ENCODE measurements around the gene ADM. TPM values are rescaled to one million over a fixed set of nuclear protein-coding genes. Genes with fewer than 3 reads are reported as not detected.

Gene ADM
- polyA plus RNA-seq, 4 donors, result 7.4 to 14.4 (median 9.1) TPM

- no peak for DNase-seq (ENCODE audit: low read depth in 4 of 4, low spot score in 3 of 4)
Observed at GRCh38 chr11:10325277-10326011, 20.6 kb downstream of the ADM start.

GRCh38 chr11:10326012-10326964 lies 21.4 kb downstream of the ADM start:
- DNase-seq (ENCODE audit: low read depth in 4 of 4, low spot score in 3 of 4), result no peak

- DNase-seq (ENCODE audit: low read depth in 4 of 4, low spot score in 3 of 4), result no peak
Observed at GRCh38 chr11:10327254-10327653, 22.4 kb downstream of the ADM start.

- DNase-seq (ENCODE audit: low read depth in 4 of 4, low spot score in 3 of 4), result no peak
Observed at GRCh38 chr11:10328314-10329098, 23.6 kb downstream of the ADM start.

GRCh38 chr11:10329356-10329755 lies 24.5 kb downstream of the ADM start:
- no peak for DNase-seq (ENCODE audit: low read depth in 4 of 4, low spot score in 3 of 4)

- DNase-seq (ENCODE audit: low read depth in 4 of 4, low spot score in 3 of 4), result no peak
Observed at GRCh38 chr11:10329935-10330334, 25.1 kb downstream of the ADM start.

- no peak for DNase-seq (ENCODE audit: low read depth in 4 of 4, low spot score in 3 of 4)
Observed at GRCh38 chr11:10331548-10332289, 26.8 kb downstream of the ADM start.

GRCh38 chr11:10333490-10333889 lies 28.6 kb downstream of the ADM start:
- DNase-seq (ENCODE audit: low read depth in 4 of 4, low spot score in 3 of 4), result no peak

GRCh38 chr11:10338287-10338686 lies 33.4 kb downstream of the ADM start:
- no peak for DNase-seq (ENCODE audit: low read depth in 4 of 4, low spot score in 3 of 4)

GRCh38 chr11:10348650-10349280 lies 43.9 kb downstream of the ADM start:
- no peak for DNase-seq (ENCODE audit: low read depth in 4 of 4, low spot score in 3 of 4)

GRCh38 chr11:10349281-10349665 lies 44.4 kb downstream of the ADM start:
- no peak for DNase-seq (ENCODE audit: low read depth in 4 of 4, low spot score in 3 of 4)

- no peak for DNase-seq (ENCODE audit: low read depth in 4 of 4, low spot score in 3 of 4)
Observed at GRCh38 chr11:10349806-10350205, 44.9 kb downstream of the ADM start.

- DNase-seq (ENCODE audit: low read depth in 4 of 4, low spot score in 3 of 4), result no peak
Observed at GRCh38 chr11:10350334-10350733, 45.5 kb downstream of the ADM start.

- no peak for DNase-seq (ENCODE audit: low read depth in 4 of 4, low spot score in 3 of 4)
Observed at GRCh38 chr11:10351435-10351764, 46.5 kb downstream of the ADM start.

- DNase-seq (ENCODE audit: low read depth in 4 of 4, low spot score in 3 of 4), result peak; percentile 60 to 80 (median 76)
Observed at GRCh38 chr11:10351765-10352641, 47.1 kb downstream of the ADM start.

GRCh38 chr11:10352921-10353550 lies 48.2 kb downstream of the ADM start:
- DNase-seq (ENCODE audit: low read depth in 4 of 4, low spot score in 3 of 4), result no peak

GRCh38 chr11:10354389-10354788 lies 49.5 kb downstream of the ADM start:
- DNase-seq (ENCODE audit: low read depth in 4 of 4, low spot score in 3 of 4), result no peak

- no peak for DNase-seq (ENCODE audit: low read depth in 4 of 4, low spot score in 3 of 4)
Observed at GRCh38 chr11:10355257-10355661, 50.4 kb downstream of the ADM start.
